GM23248 (cell line): ENCODE measurements around the gene KIF26A.

Experiments used
- EZH2 ChIP-seq: fragments of 200-600 bp; sonication (generic); IDR thresholded peaks from 2 replicates; pipeline ENCODE4 v1.6.1; 2018; ENCODE audit warnings: antibody characterized with exemption, mild to moderate bottlenecking; ENCODE audit not compliant: insufficient read depth, poor library complexity, severe bottlenecking
- EZH2phosphoT487 ChIP-seq: fragments of 200-600 bp; sonication (generic); IDR thresholded peaks from 2 replicates; pipeline ENCODE4 v1.6.1; 2018; ENCODE audit warnings: antibody characterized with exemption, moderate library complexity, mild to moderate bottlenecking, low read depth; ENCODE audit not compliant: insufficient read depth

- TF ChIP-seq EZH2phosphoT487 = no peak
- no peak for TF ChIP-seq EZH2
Measured at GRCh38 chr14:104120281-104120741, 18.1 kb upstream of the KIF26A start.
